Measurements from ENCODE around the gene NCK2.

Gene NCK2

GRCh38 chr2:105872142-105872728 is 127.5 kb downstream of the NCK2 start:
- H3K36me3 ChIP-seq (ENCODE audit: insufficient read depth, low read length), result no peaks in the 10 kb centered on the region
- TF ChIP-seq EZH2 (IDR thresholded peaks at IDR 0.05; ENCODE audit: borderline replicate concordance, low read length), result no peak
- TF ChIP-seq, protein P1, sequence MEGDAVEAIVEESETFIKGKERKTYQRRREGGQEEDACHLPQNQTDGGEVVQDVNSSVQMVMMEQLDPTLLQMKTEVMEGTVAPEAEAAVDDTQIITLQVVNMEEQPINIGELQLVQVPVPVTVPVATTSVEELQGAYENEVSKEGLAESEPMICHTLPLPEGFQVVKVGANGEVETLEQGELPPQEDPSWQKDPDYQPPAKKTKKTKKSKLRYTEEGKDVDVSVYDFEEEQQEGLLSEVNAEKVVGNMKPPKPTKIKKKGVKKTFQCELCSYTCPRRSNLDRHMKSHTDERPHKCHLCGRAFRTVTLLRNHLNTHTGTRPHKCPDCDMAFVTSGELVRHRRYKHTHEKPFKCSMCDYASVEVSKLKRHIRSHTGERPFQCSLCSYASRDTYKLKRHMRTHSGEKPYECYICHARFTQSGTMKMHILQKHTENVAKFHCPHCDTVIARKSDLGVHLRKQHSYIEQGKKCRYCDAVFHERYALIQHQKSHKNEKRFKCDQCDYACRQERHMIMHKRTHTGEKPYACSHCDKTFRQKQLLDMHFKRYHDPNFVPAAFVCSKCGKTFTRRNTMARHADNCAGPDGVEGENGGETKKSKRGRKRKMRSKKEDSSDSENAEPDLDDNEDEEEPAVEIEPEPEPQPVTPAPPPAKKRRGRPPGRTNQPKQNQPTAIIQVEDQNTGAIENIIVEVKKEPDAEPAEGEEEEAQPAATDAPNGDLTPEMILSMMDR (IDR thresholded peaks at IDR 0.05; ENCODE audit: low read length), result no peak
- H3K9me3 ChIP-seq (ENCODE audit: low read length), result no peaks in the 10 kb centered on the region
- H3K27me3 ChIP-seq (ENCODE audit: insufficient read depth, low read length), result peaks cover 7% of the 10 kb centered on the region; the same call in 1 of the 2 replicates
- no peak overlapping the region for H3K4me3 ChIP-seq (ENCODE audit: low read depth, low read length, poor library complexity, severe bottlenecking)
- H3F3A ChIP-seq (ENCODE audit: insufficient read depth, low read length), result no peaks in the 10 kb centered on the region
- H3K27ac ChIP-seq (ENCODE audit: low read depth, low read length, poor library complexity, severe bottlenecking), result no peak overlapping the region
- H3K9ac ChIP-seq (ENCODE audit: low read length), result no peak overlapping the region
- no peak overlapping the region for H2AFZ ChIP-seq (ENCODE audit: low read length)
- H3K4me1 ChIP-seq (ENCODE audit: insufficient read depth, low read length, severe bottlenecking), result no peaks in the 10 kb centered on the region
- H4K20me1 ChIP-seq (ENCODE audit: insufficient read depth, low read length), result no peaks in the 10 kb centered on the region
- H3K79me2 ChIP-seq (ENCODE audit: insufficient read depth, low read length), result no peaks in the 10 kb centered on the region
- no peaks in the 10 kb centered on the region for H3K9me2 ChIP-seq (ENCODE audit: low read depth, low read length)
- H3K4me2 ChIP-seq (ENCODE audit: low read length), result no peak overlapping the region

- H3K4me1 ChIP-seq (ENCODE audit: insufficient read depth, low read length, severe bottlenecking), result no peaks in the 10 kb centered on the region
- H3K9ac ChIP-seq (ENCODE audit: low read length), result no peak overlapping the region
- no peak overlapping the region for H3K4me2 ChIP-seq (ENCODE audit: low read length)
- peaks cover under 1% of the 10 kb centered on the region; the same call in 1 of the 2 replicates for H3K27me3 ChIP-seq (ENCODE audit: insufficient read depth, low read length)
- no peak overlapping the region for H3K27ac ChIP-seq (ENCODE audit: low read depth, low read length, poor library complexity, severe bottlenecking)
- no peaks in the 10 kb centered on the region for H3K36me3 ChIP-seq (ENCODE audit: insufficient read depth, low read length)
- H3K79me2 ChIP-seq (ENCODE audit: insufficient read depth, low read length), result no peaks in the 10 kb centered on the region
- TF ChIP-seq, protein P1 (IDR thresholded peaks at IDR 0.05; ENCODE audit: low read length), result no peak
- TF ChIP-seq EZH2 (IDR thresholded peaks at IDR 0.05; ENCODE audit: borderline replicate concordance, low read length), result no peak
- H3K4me3 ChIP-seq (ENCODE audit: low read depth, low read length, poor library complexity, severe bottlenecking), result no peak overlapping the region
- H4K20me1 ChIP-seq (ENCODE audit: insufficient read depth, low read length), result no peaks in the 10 kb centered on the region
- no peaks in the 10 kb centered on the region for H3K9me3 ChIP-seq (ENCODE audit: low read length)
- H3F3A ChIP-seq (ENCODE audit: insufficient read depth, low read length), result no peaks in the 10 kb centered on the region
- no peak overlapping the region for H2AFZ ChIP-seq (ENCODE audit: low read length)
- no peaks in the 10 kb centered on the region for H3K9me2 ChIP-seq (ENCODE audit: low read depth, low read length)
Measured at GRCh38 chr2:105872830-105873229, 128.1 kb downstream of the NCK2 start.

DNA sequence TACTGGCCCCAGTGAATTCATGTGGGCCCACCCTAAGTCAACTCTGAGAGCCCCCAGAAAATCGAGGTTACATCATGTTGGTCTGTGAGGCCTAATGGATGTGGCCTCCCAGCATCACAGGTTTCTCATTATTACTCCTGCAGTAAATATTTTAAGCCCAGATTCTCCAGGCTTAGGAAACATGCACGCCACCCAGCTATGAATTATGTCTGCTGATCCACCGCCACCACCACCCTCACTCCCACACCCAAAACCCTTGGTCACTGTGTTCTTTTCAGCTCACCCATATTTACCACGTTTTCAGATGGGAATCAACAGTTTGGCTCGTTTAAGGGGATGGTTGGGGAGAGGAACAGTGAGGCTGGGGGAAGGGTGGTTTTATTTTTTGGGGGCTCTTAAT is 128.6 kb downstream of the NCK2 start:
- no peak overlapping the region for H3K4me3 ChIP-seq (ENCODE audit: low read depth, low read length, poor library complexity, severe bottlenecking)
- H3F3A ChIP-seq (ENCODE audit: insufficient read depth, low read length), result no peaks in the 10 kb centered on the region
- no peak for TF ChIP-seq EZH2 (IDR thresholded peaks at IDR 0.05; ENCODE audit: borderline replicate concordance, low read length)
- TF ChIP-seq, protein P1 (IDR thresholded peaks at IDR 0.05; ENCODE audit: low read length), result no peak
- H3K9me3 ChIP-seq (ENCODE audit: low read length), result no peaks in the 10 kb centered on the region
- H3K4me1 ChIP-seq (ENCODE audit: insufficient read depth, low read length, severe bottlenecking), result no peaks in the 10 kb centered on the region
- no peak overlapping the region for H3K27ac ChIP-seq (ENCODE audit: low read depth, low read length, poor library complexity, severe bottlenecking)
- no peak overlapping the region for H3K9ac ChIP-seq (ENCODE audit: low read length)
- no peaks in the 10 kb centered on the region for H4K20me1 ChIP-seq (ENCODE audit: insufficient read depth, low read length)
- H2AFZ ChIP-seq (ENCODE audit: low read length), result no peak overlapping the region
- H3K36me3 ChIP-seq (ENCODE audit: insufficient read depth, low read length), result no peaks in the 10 kb centered on the region
- no peaks in the 10 kb centered on the region for H3K9me2 ChIP-seq (ENCODE audit: low read depth, low read length)
- no peak overlapping the region for H3K4me2 ChIP-seq (ENCODE audit: low read length)
- H3K27me3 ChIP-seq (ENCODE audit: insufficient read depth, low read length), result no peaks in the 10 kb centered on the region
- H3K79me2 ChIP-seq (ENCODE audit: insufficient read depth, low read length), result no peaks in the 10 kb centered on the region
